Activated CD4-positive, alpha-beta memory T cell treated with anti-CD3 and anti-CD28 coated beads, Interleukin-2, amount 10 ng/mL, durations not matched to agents 7 days and 5 days (primary cell): Measurements from ENCODE around the gene CHCHD6. TPM values are rescaled to one million over a fixed set of nuclear protein-coding genes. Genes with fewer than 3 reads are reported as not detected.

ENCODE experiments used
- CTCF ChIA-PET: fragments of 350-600 bp; sonication (Branson Sonifier 250); formaldehyde crosslinking; loops from one replicate; lab custom pipeline; 2021; ENCODE audit warnings: antibody characterized with exemption, inconsistent platforms; lab: Charles Lee
- POLR2A ChIA-PET: fragments of 350-600 bp; sonication (Branson Sonifier 250); formaldehyde crosslinking; loops from one replicate; lab custom pipeline; 2021; ENCODE audit warnings: antibody characterized with exemption; lab: Charles Lee
- DNase-seq: peaks from one replicate; pipeline ENCODE4 v3.0.0-alpha.2; 2020
- H3K27ac Mint-ChIP-seq: one replicate; pipeline ENCODE4 v1.8.0; 2021; ENCODE audit warnings: mild to moderate bottlenecking, mixed read lengths
- H3K27me3 Mint-ChIP-seq: one replicate; pipeline ENCODE4 v1.8.0; 2021; ENCODE audit warnings: mixed read lengths
- H3K36me3 Mint-ChIP-seq: one replicate; pipeline ENCODE4 v1.8.0; 2021; ENCODE audit warnings: low read depth, mixed read lengths
- H3K4me1 Mint-ChIP-seq: one replicate; pipeline ENCODE4 v1.8.0; 2021; ENCODE audit warnings: mixed read lengths
- H3K4me3 Mint-ChIP-seq: one replicate; pipeline ENCODE4 v1.8.0; 2021; ENCODE audit warnings: mild to moderate bottlenecking, mixed read lengths
- H3K9me3 Mint-ChIP-seq: one replicate; pipeline ENCODE4 v1.8.0; 2021; ENCODE audit warnings: mixed read lengths
- total RNA-seq, 2 experiments: library from RNA; stranded (reverse); gene quantifications; one replicate each; pipeline ENCODE4 v1.2.3, GENCODE V29; 2021

CHCHD6 gene
- total RNA-seq, 2 experiments from 2014 or later, result 4.0 to 4.1 TPM

- POLR2A ChIA-PET, result no interaction called here
- CTCF ChIA-PET, result no interaction called here
Observed at GRCh38 chr3:126947429-126947828, 243.4 kb downstream of the CHCHD6 start.

GRCh38 chr3:126948980-126949535, 245.0 kb downstream of the CHCHD6 start:
- ChIA-PET CTCF (no interaction called here), POLR2A (no interaction called here)
- Mint-ChIP-seq H3K36me3 (no peaks in the 10 kb centered on the region), H3K4me3 (no peak overlapping the region), H3K9me3 (no peaks in the 10 kb centered on the region), H3K27me3 (no peaks in the 10 kb centered on the region), H3K27ac (no peak overlapping the region), H3K4me1 (peaks cover 5% of the 10 kb centered on the region)
- DNase-seq, result no peak

More at GRCh38 chr3:126947429-126947828, 243.4 kb downstream of the CHCHD6 start:
- no peak overlapping the region for H3K27ac Mint-ChIP-seq
- no peak overlapping the region for H3K4me3 Mint-ChIP-seq
- H3K36me3 Mint-ChIP-seq, result no peaks in the 10 kb centered on the region
- no peaks in the 10 kb centered on the region for H3K9me3 Mint-ChIP-seq
- no peak for DNase-seq
- peaks cover 5% of the 10 kb centered on the region for H3K4me1 Mint-ChIP-seq
- H3K27me3 Mint-ChIP-seq, result no peaks in the 10 kb centered on the region

GRCh38 chr3:126951561-126951960, 247.5 kb downstream of the CHCHD6 start:
- no peak overlapping the region for H3K27ac Mint-ChIP-seq
- H3K27me3 Mint-ChIP-seq, result no peaks in the 10 kb centered on the region
- H3K4me1 Mint-ChIP-seq, result peaks cover 5% of the 10 kb centered on the region
- CTCF ChIA-PET, result interaction anchor here (0.6 kb wide), 1 partner anchor 220 kb away, joined by 6 read pairs; no protein-coding TSS in a partner anchor
- POLR2A ChIA-PET, result no interaction called here
- DNase-seq, result no peak
- no peaks in the 10 kb centered on the region for H3K36me3 Mint-ChIP-seq
- H3K9me3 Mint-ChIP-seq, result no peaks in the 10 kb centered on the region
- H3K4me3 Mint-ChIP-seq, result no peak overlapping the region

GRCh38 chr3:126952261-126952982, 248.4 kb downstream of the CHCHD6 start:
- DNase-seq, result no peak
- Mint-ChIP-seq H3K4me3 (no peak overlapping the region), H3K36me3 (no peaks in the 10 kb centered on the region), H3K4me1 (peaks cover 2% of the 10 kb centered on the region), H3K27me3 (no peaks in the 10 kb centered on the region), H3K9me3 (no peaks in the 10 kb centered on the region), H3K27ac (no peak overlapping the region)
- CTCF ChIA-PET, result no interaction called here
- POLR2A ChIA-PET, result no interaction called here

- Mint-ChIP-seq H3K36me3 (no peaks in the 10 kb centered on the region), H3K27ac (no peak overlapping the region), H3K4me1 (no peaks in the 10 kb centered on the region), H3K9me3 (no peaks in the 10 kb centered on the region), H3K27me3 (no peaks in the 10 kb centered on the region), H3K4me3 (no peak overlapping the region)
- no peak for DNase-seq
- POLR2A ChIA-PET, result no interaction called here
- CTCF ChIA-PET, result no interaction called here
Observed at GRCh38 chr3:126952983-126953660, 249.1 kb downstream of the CHCHD6 start.

- Mint-ChIP-seq H3K36me3 (no peaks in the 10 kb centered on the region), H3K9me3 (no peaks in the 10 kb centered on the region), H3K27me3 (no peaks in the 10 kb centered on the region), H3K4me3 (no peak overlapping the region), H3K4me1 (no peaks in the 10 kb centered on the region), H3K27ac (no peak overlapping the region)
- DNase-seq, result no peak
- ChIA-PET POLR2A (no interaction called here), CTCF (no interaction called here)
Observed at GRCh38 chr3:126954141-126954842, 250.3 kb downstream of the CHCHD6 start.

GRCh38 chr3:126955004-126955790, 251.2 kb downstream of the CHCHD6 start:
- Mint-ChIP-seq H3K9me3 (no peaks in the 10 kb centered on the region), H3K4me1 (no peaks in the 10 kb centered on the region), H3K36me3 (no peaks in the 10 kb centered on the region), H3K27me3 (no peaks in the 10 kb centered on the region), H3K4me3 (no peak overlapping the region), H3K27ac (no peak overlapping the region)
- DNase-seq, result no peak
- ChIA-PET POLR2A (no interaction called here), CTCF (no interaction called here)

GRCh38 chr3:126956361-126956760, 252.3 kb downstream of the CHCHD6 start:
- ChIA-PET CTCF (no interaction called here), POLR2A (interaction anchor here (1.6 kb wide), 1 partner anchor 45 kb away, joined by 4 read pairs; no protein-coding TSS in a partner anchor)
- no peaks in the 10 kb centered on the region for H3K4me1 Mint-ChIP-seq

GRCh38 chr3:126956866-126957650, 253.0 kb downstream of the CHCHD6 start:
- Mint-ChIP-seq H3K36me3 (no peaks in the 10 kb centered on the region), H3K4me3 (no peak overlapping the region), H3K27ac (no peak overlapping the region), H3K9me3 (no peaks in the 10 kb centered on the region), H3K27me3 (no peaks in the 10 kb centered on the region), H3K4me1 (no peaks in the 10 kb centered on the region)
- POLR2A ChIA-PET, result interaction anchor here (1.6 kb wide), 1 partner anchor 46 kb away, joined by 4 read pairs; no protein-coding TSS in a partner anchor
- DNase-seq, result no peak
- CTCF ChIA-PET, result no interaction called here

More at GRCh38 chr3:126956361-126956760, 252.3 kb downstream of the CHCHD6 start:
- Mint-ChIP-seq H3K27ac (no peak overlapping the region), H3K36me3 (no peaks in the 10 kb centered on the region), H3K27me3 (no peaks in the 10 kb centered on the region), H3K4me3 (no peak overlapping the region), H3K9me3 (no peaks in the 10 kb centered on the region)
- DNase-seq, result no peak

- no peaks in the 10 kb centered on the region for H3K4me1 Mint-ChIP-seq
- no peak overlapping the region for H3K27ac Mint-ChIP-seq
- CTCF ChIA-PET, result no interaction called here
- no peaks in the 10 kb centered on the region for H3K27me3 Mint-ChIP-seq
- no peaks in the 10 kb centered on the region for H3K9me3 Mint-ChIP-seq
- POLR2A ChIA-PET, result no interaction called here
- DNase-seq, result no peak
- no peak overlapping the region for H3K4me3 Mint-ChIP-seq
- no peaks in the 10 kb centered on the region for H3K36me3 Mint-ChIP-seq
Observed at GRCh38 chr3:126957776-126958637, 254.0 kb downstream of the CHCHD6 start.

- no peaks in the 10 kb centered on the region for H3K9me3 Mint-ChIP-seq
- no peak overlapping the region for H3K27ac Mint-ChIP-seq
- no peaks in the 10 kb centered on the region for H3K27me3 Mint-ChIP-seq
- CTCF ChIA-PET, result no interaction called here
- POLR2A ChIA-PET, result no interaction called here
- no peaks in the 10 kb centered on the region for H3K36me3 Mint-ChIP-seq
- H3K4me1 Mint-ChIP-seq, result no peaks in the 10 kb centered on the region
- no peak for DNase-seq
- no peak overlapping the region for H3K4me3 Mint-ChIP-seq
Observed at GRCh38 chr3:126958638-126959085, 254.6 kb downstream of the CHCHD6 start.
